ENCODE data around the gene ARHGEF12.

Gene ARHGEF12

GRCh38 chr11:120538707-120539106 lies 202.5 kb downstream of the ARHGEF12 start:
- H3K36me3 Mint-ChIP-seq (ENCODE audit: low read depth), result no peaks in the 10 kb centered on the region
- H3K9me3 Mint-ChIP-seq, result no peaks in the 10 kb centered on the region
- no peak overlapping the region for H3K4me3 Mint-ChIP-seq
- H3K27me3 Mint-ChIP-seq, result peaks cover 3% of the 10 kb centered on the region
- no peak overlapping the region for H3K27ac Mint-ChIP-seq
- no peaks in the 10 kb centered on the region for H3K4me1 Mint-ChIP-seq (ENCODE audit: low read depth)
